HepG2 (cell line): ENCODE measurements around the gene TTYH2. TPM values are rescaled to one million over a fixed set of nuclear protein-coding genes. Genes with fewer than 3 reads are reported as not detected.

ENCODE experiments used
- ATAC-seq: fragments of 200-7000 bp; cut with Tn5 transposase; 3 replicates; pipeline ENCODE4 v1.9.1; 2020; ENCODE audit warnings: mild to moderate bottlenecking, moderate library complexity
- BruUV-seq: library from RNA; stranded (reverse); fragments of 400-500 nt; replicated peaks from 2 replicates; lab custom pipeline; 2021; lab: Mats Ljungman, UMichigan
- CTCF ChIA-PET: fragments of 300-600 bp; formaldehyde crosslinking; extraction: SDS; loops from one replicate; lab custom pipeline; 2021; ENCODE audit warnings: low total read pairs, inconsistent platforms, low intra/inter-chr PET ratio; lab: Yijun Ruan, JAX
- POLR2A ChIA-PET: fragments of 350-600 bp; sonication (Branson Sonifier 250); formaldehyde crosslinking; loops from one replicate; lab custom pipeline; 2020; ENCODE audit warnings: antibody characterized with exemption, inconsistent platforms; lab: Yijun Ruan, JAX
- DNase-seq: peaks from one replicate; pipeline ENCODE4 v3.0.0-alpha.2; 2015; ENCODE audit warnings: low spot score
- FAIRE-seq: peaks from 3 replicates; lab custom pipeline; 2011; peaks lifted over from hg19 to GRCh38; lab: Jason Lieb, UNC
- H2AFZ ChIP-seq: one replicate; pipeline ENCODE4 v1.6.1; 2011; ENCODE audit warnings: low read length, inconsistent platforms
- H3K27ac ChIP-seq: fragments of 300-600 bp; 3 replicates; pipeline ENCODE4 v1.8.0; 2011; ENCODE audit warnings: mixed run types, mild to moderate bottlenecking, mixed read lengths, low read length, inconsistent platforms; ENCODE audit not compliant: insufficient read depth; ENCODE audit errors: extremely low read length
- H3K27me3 ChIP-seq, 2 experiments: fragments of 200-600 bp in 1 of 2; 2 replicates in 1 of 2; 3 replicates in 1 of 2; pipeline versions ENCODE4 v1.6.0 to v1.8.0; 2011; ENCODE audit warnings: low read length in 2 of 2, mild to moderate bottlenecking in 2 of 2, moderate library complexity in 2 of 2, inconsistent platforms in 1 of 2; ENCODE audit not compliant: insufficient read depth in 2 of 2, control insufficient read depth in 1 of 2
- H3K36me3 ChIP-seq, 2 experiments: fragments of 200-600 bp in 1 of 2; replicated peaks in 1 of 2; 2 replicates in 1 of 2; 3 replicates in 1 of 2; pipeline versions ENCODE4 v1.5.1 to v1.8.0; 2011; ENCODE audit warnings: low read length in 2 of 2, inconsistent platforms in 1 of 2; ENCODE audit not compliant: insufficient read depth in 2 of 2, control insufficient read depth in 1 of 2
- H3K4me1 ChIP-seq: 2 replicates; pipeline ENCODE4 v1.5.1; 2012; ENCODE audit warnings: low read length, inconsistent platforms; ENCODE audit not compliant: insufficient read depth
- H3K4me2 ChIP-seq: 2 replicates; pipeline ENCODE4 v1.6.0; 2011; ENCODE audit warnings: low read depth, low read length, inconsistent platforms
- H3K4me3 ChIP-seq, 3 experiments: fragments of 200-600 bp in 1 of 3; sonication (generic), shearing (Covaris generic) in 1 of 3; replicated peaks in 1 of 3; 2 replicates each; pipeline ENCODE4 v1.5.1; 2011 to 2016; ENCODE audit warnings: low read length in 3 of 3, inconsistent platforms in 2 of 3, low read depth in 2 of 3, mild to moderate bottlenecking in 2 of 3, control low read depth in 1 of 3, mixed read lengths in 1 of 3; ENCODE audit not compliant: insufficient read depth in 1 of 3
- H3K79me2 ChIP-seq: one replicate; pipeline ENCODE4 v1.6.1; 2011; ENCODE audit warnings: low read length, inconsistent platforms; ENCODE audit not compliant: insufficient read depth
- H3K9ac ChIP-seq: 2 replicates; pipeline ENCODE4 v1.6.0; 2011; ENCODE audit warnings: mild to moderate bottlenecking, low read depth, low read length, inconsistent platforms; ENCODE audit not compliant: insufficient read depth
- H3K9me3 ChIP-seq: 2 replicates; pipeline ENCODE4 v1.5.1; 2012; ENCODE audit warnings: mild to moderate bottlenecking, low read length
- H4K20me1 ChIP-seq: 2 replicates; pipeline ENCODE4 v1.6.0; 2011; ENCODE audit warnings: inconsistent platforms, mild to moderate bottlenecking, low read length, moderate library complexity; ENCODE audit not compliant: insufficient read depth
- DR1 ChIP-seq: sonication (generic); formaldehyde crosslinking; IDR thresholded peaks from 2 replicates; pipeline ENCODE4 v1.8.0; 2021; ENCODE audit warnings: mild to moderate bottlenecking, missing genetic modification reagents, inconsistent platforms
- KMT2B ChIP-seq: IDR thresholded peaks from 2 replicates; pipeline ENCODE4 v1.6.1; 2016; ENCODE audit warnings: missing genetic modification reagents, missing compliant biosample characterization
- SP1 ChIP-seq, 2 experiments: fragments of 450-650 bp in 1 of 2; sonication (generic) in 1 of 2; formaldehyde crosslinking in 1 of 2; IDR thresholded peaks; 2 replicates each; pipeline versions ENCODE4 v1.4.0 to v1.6.1; 2016 to 2020; ENCODE audit warnings: missing genetic modification reagents in 1 of 2
- ZFY ChIP-seq: sonication (generic); formaldehyde crosslinking; IDR thresholded peaks from 2 replicates; pipeline ENCODE4 v1.4.0; 2020; ENCODE audit warnings: missing genetic modification reagents
- ZNF264 ChIP-seq: sonication (generic); formaldehyde crosslinking; IDR thresholded peaks from 2 replicates; pipeline ENCODE4 v1.4.0; 2020; ENCODE audit warnings: missing genetic modification reagents
- ZNF280D ChIP-seq: sonication (generic); formaldehyde crosslinking; IDR thresholded peaks from 2 replicates; pipeline ENCODE4 v1.5.1; 2020; ENCODE audit warnings: mild to moderate bottlenecking, missing genetic modification reagents
- WGBS: methylation state at CpG from one replicate; pipeline ENCODE4 v1.1.6; 2017; ENCODE audit warnings: low lambda C conversion rate; 5-methylcytosine and 5-hydroxymethylcytosine counted together
- in situ Hi-C: cut with HindIII; loops from 2 replicates; pipeline ENCODE4 v1.10.0; 2017; ENCODE audit warnings: low pct_unique_long_range_greater_than_20kb; ENCODE audit not compliant: extremely low pct_ligation_motif_present
- intact Hi-C: fragments of 100-400 bp; cut with micrococcal nuclease; formaldehyde crosslinking; loops from one replicate; pipeline ENCODE4 v1.10.0; 2022; ENCODE audit not compliant: unreplicated experiment
- polyA plus RNA-seq, 8 experiments: library from polyadenylated mRNA; depleted of rRNA in 3 of 8; stranded (reverse) in 7 of 8; unstranded in 1 of 8; fragments of >200 nt; fragmentation: Illumina TruSeq in 4 of 8; extraction: Trizol in 4 of 8; gene quantifications; 2 replicates each; pipeline versions ENCODE4 v1.2.1 to v1.2.3, GENCODE V29; 2011 to 2016; ENCODE audit warnings: low read depth in 4 of 8, missing spikeins in 1 of 8, mixed read lengths in 1 of 8; ENCODE audit not compliant: insufficient read depth in 1 of 8
- total RNA-seq, 5 experiments: library from RNA; depleted of rRNA; stranded (reverse); fragments of >200 nt; fragmentation: Illumina TruSeq; extraction: Trizol; gene quantifications; 2 replicates each; pipeline ENCODE4 v1.2.3, GENCODE V29; 2016; ENCODE audit warnings: low read depth in 1 of 5

The TTYH2 gene
- total and polyA plus RNA-seq, 2 of the 13 experiments (the other 11 are each of a cell fraction or from before 2014, with no cell fraction given), result 0.77 to 0.96 TPM

- no peak overlapping the region for H3K4me2 ChIP-seq
- no peak overlapping the region for H3K27ac ChIP-seq
- H3K27me3 ChIP-seq, result peaks cover 10 to 18% of the 10 kb centered on the region in 2 experiments
- H3K9ac ChIP-seq, result no peak overlapping the region
- POLR2A ChIA-PET, result no interaction called here
- no peaks in the 10 kb centered on the region for H3K9me3 ChIP-seq
- no peak overlapping the region for H3K4me3 ChIP-seq
- no peak overlapping the region for H2AFZ ChIP-seq
- H4K20me1 ChIP-seq, result no peaks in the 10 kb centered on the region
- in situ Hi-C loops (no loop called here), intact Hi-C loops (no loop called here)
- ATAC-seq, result no peak
- WGBS, result 13% methylated on average over 4 of the region's 4 CpGs
- no peak for DNase-seq
- H3K36me3 ChIP-seq, result no peaks in the 10 kb centered on the region
- FAIRE-seq, result no peak
- peaks cover 8% of the 10 kb centered on the region; the same call in 1 of the 2 replicates for H3K4me1 ChIP-seq
- no peak for TF ChIP-seq ZFY (CRISPR knock-in tag)
- TF ChIP-seq KMT2B (CRISPR knock-in tag), result no peak
- no peak for TF ChIP-seq ZNF280D (CRISPR knock-in tag)
- no peak for TF ChIP-seq DR1 (CRISPR knock-in tag)
- TF ChIP-seq SP1 (IDR thresholded peaks at IDR 0.05), result no peak
- no peak for TF ChIP-seq SP1 (CRISPR knock-in tag; IDR thresholded peaks at IDR 0.05)
- no peak for TF ChIP-seq ZNF264 (CRISPR knock-in tag)
- CTCF ChIA-PET, result no interaction called here
- H3K79me2 ChIP-seq, result no peaks in the 10 kb centered on the region
- no TSS peak for BruUV-seq
Observed at GRCh38 chr17:74297941-74298340, 84.6 kb downstream of the TTYH2 start.
